Coronary artery (tissue), 2 donors: Measurements from ENCODE around the gene CALHM2.

Experiments used
- DNase-seq: peaks from one replicate; pipeline ENCODE4 v3.0.0-alpha.2; 2017; ENCODE audit warnings: low spot score
- H3K27ac ChIP-seq, 2 donors: fragments of 200-600 bp; sonication (generic); one replicate each; pipeline ENCODE4 v1.5.1; 2016 to 2019
- H3K4me3 ChIP-seq: fragments of 200-600 bp; sonication (generic); 2 replicates; pipeline ENCODE4 v1.5.1; 2016; ENCODE audit warnings: mild to moderate bottlenecking, moderate library complexity
- TF ChIP-seq, protein P1 (sequence below): fragments of 200-600 bp; sonication (generic); IDR thresholded peaks from one replicate; pipeline ENCODE4 v1.5.1; 2019; ENCODE audit warnings: antibody characterized with exemption

The CALHM2 gene

DNA sequence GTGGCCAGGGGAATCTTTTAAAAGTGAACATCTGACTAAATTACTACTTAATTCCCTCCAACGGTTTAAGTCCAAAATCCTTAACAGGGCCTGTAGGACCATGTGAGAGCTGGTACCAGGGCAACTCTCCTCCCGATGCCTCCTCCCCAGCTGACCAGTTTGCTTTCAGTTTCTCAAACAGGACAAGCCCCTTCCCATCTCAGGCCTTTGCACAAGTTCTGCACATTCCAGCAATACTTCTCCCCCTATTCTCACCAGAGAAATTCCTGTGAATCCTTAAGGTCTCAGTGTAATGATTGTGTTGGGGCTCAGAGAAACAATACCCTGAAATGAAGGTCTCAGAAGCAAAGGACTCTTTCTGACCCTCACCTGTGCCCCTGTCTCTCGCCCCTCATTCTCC lies 14.6 kb upstream of the CALHM2 start:
- DNase-seq = no peak
- TF ChIP-seq, protein P1, sequence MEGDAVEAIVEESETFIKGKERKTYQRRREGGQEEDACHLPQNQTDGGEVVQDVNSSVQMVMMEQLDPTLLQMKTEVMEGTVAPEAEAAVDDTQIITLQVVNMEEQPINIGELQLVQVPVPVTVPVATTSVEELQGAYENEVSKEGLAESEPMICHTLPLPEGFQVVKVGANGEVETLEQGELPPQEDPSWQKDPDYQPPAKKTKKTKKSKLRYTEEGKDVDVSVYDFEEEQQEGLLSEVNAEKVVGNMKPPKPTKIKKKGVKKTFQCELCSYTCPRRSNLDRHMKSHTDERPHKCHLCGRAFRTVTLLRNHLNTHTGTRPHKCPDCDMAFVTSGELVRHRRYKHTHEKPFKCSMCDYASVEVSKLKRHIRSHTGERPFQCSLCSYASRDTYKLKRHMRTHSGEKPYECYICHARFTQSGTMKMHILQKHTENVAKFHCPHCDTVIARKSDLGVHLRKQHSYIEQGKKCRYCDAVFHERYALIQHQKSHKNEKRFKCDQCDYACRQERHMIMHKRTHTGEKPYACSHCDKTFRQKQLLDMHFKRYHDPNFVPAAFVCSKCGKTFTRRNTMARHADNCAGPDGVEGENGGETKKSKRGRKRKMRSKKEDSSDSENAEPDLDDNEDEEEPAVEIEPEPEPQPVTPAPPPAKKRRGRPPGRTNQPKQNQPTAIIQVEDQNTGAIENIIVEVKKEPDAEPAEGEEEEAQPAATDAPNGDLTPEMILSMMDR = no peak
- no peak overlapping the region for H3K27ac ChIP-seq
- H3K4me3 ChIP-seq = no peak overlapping the region

DNA sequence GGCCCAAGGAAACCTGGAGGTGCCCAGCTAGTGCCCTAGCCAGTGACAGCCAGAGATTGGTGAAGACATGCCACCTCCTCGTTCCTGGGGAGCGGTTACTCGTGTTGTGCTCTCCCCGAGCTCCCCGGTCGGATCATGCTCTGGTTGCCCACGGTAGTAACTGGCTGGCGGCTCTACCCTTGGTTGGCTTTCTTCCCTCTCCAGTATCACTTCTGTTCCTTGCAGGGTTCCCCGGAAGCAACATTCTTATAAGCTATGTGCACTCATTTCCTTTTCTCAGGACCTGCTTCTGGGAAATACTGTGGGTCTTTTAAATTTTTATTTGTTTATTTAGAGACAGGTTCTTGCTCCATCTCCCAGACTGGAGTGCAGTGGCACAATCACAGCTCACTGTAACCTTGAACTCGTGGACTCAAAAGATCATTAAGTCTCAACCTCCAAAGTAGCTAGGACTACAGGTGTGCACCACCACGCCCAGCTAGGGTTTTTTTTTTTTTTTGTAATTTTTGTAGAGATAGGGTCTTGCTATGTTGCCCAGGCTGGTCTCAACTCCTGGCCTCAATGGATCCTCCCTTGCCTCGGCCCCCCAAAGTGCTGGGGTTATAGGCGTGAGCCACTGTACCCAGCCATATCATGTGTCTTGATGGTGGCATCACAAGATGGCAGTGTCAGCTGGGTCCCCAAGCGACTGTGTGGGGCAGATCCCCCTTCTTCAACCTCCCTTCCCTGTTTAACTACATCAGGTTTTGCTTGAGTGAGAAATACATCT lies 13.4 kb upstream of the CALHM2 start:
- no peak for DNase-seq
- TF ChIP-seq, protein P1 = no peak

DNA sequence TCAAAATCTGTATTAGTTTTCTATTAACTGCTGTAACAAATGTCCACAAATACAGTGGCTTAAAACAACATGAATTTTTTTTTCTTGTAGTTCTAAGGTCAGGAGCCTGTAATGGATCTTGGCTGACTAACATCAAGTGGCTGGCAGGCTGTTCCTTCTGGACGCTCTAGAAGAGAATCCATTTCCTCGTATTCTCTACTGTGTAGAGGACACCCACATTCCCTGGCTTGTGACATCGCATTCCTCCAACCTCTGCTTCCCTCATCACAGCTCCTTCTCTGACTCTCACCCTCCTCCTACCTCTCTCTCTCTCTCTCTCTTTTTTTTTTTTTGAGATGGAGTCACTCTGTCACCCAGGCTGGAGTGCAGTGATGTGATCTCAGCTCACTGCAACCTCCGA lies 11.3 kb upstream of the CALHM2 start:
- H3K4me3 ChIP-seq = no peak overlapping the region
- TF ChIP-seq, protein P1 = no peak
- no peak for DNase-seq
- H3K27ac ChIP-seq = no peak overlapping the region

More for the DNA sequence above, 13.4 kb upstream of the CALHM2 start:
- H3K4me3 ChIP-seq = no peak overlapping the region
- H3K27ac ChIP-seq = no peak overlapping the region

DNA sequence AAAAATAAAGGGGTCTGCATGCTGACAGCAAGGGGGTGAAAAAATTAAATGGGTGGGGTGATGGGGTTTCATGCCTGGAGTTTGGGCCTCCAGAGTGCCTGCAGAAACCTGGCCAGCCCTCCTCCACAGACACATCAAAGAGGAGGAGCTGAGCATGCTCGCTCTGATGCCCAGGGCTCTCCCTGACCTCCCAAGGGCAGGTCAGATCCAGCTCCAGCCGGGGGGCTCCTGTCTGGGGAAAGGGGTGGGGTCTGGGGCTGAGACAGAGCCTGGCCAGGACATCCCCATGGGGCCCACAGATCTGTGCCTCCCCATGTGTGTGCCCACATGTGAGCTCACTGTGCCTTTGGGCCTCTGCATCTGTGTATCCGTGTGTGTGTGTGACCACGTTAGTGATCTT lies 7.4 kb upstream of the CALHM2 start:
- TF ChIP-seq, protein P1 = no peak
- Histone ChIP-seq H3K4me3 (no peak overlapping the region), H3K27ac (no peak overlapping the region)
- DNase-seq = no peak

DNA sequence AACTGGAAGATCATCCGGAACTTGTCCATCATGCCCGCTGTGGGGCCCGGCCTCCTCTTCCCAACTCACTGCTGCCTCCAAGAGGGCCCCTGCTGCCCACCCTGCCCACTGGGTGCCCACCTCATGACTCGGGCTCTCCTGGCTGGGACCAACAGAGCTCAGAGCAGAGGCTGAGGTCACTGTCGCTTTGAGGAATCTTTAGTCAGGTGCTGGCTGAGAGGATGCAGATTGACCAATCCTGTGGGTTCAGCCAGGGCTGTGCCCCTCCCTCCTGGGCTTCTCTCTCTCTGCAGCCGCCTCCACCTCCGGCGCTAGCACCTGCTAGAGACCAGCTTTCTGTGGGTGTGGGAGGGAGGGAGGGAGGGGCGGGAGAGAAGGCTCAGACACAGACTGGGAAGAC lies 6.5 kb upstream of the CALHM2 start, which contains the start of gene CALHM1:
TSS of gene CALHM1 (minus strand) at position 181 of the 400 bp plus-strand sequence. CDS start at position 32, 149 bp downstream.
- no peak within 1 kb of the TSS for H3K4me3 ChIP-seq
- TF ChIP-seq, protein P1 = no peak
- no peak for DNase-seq
- H3K27ac ChIP-seq = no peak within 1 kb of the TSS

DNA sequence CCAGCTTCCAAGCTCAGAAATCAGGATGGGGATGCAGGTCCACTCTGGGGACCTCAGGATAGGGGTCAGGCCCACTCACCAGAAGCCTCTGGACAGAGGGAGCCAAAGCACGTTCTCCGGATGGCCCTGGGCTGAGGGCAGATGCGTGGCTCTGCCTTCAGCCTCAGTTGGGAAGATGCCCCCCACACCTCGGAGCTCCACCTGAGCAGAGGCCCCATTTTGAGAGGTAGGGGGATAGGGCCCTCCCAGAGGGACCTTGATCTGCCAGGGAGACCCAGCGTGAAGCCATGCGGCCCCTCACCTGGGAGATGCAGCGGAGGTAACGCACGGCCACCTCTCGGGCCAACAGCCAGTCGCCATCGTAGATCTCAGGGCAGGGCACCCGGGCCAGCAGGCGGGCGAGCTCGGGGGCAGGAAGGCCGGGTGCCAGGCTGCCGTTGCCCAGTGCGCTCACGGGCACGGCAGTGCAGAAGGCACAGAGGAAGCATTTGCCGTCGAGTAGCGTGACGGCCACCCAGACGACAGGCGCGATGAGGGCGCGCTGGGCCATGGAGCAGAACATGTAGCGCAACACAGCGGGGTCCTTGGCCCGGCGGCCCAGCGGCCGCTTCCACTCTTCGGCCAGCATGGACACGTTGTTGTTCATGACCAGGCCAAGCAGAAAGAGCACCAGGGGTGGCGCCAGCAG lies 5.9 kb upstream of the CALHM2 start:
- TF ChIP-seq, protein P1 = no peak
- Histone ChIP-seq H3K4me3 (no peak overlapping the region), H3K27ac (no peak overlapping the region)
- DNase-seq = no peak
